Measurements from ENCODE around the gene PLCG1. TPM values are rescaled to one million over a fixed set of nuclear protein-coding genes. Genes with fewer than 3 reads are reported as not detected.

Gene PLCG1
- total RNA-seq, 4 donors from 2014 or later: 54.0 to 188 (median 91.5) TPM

DNA sequence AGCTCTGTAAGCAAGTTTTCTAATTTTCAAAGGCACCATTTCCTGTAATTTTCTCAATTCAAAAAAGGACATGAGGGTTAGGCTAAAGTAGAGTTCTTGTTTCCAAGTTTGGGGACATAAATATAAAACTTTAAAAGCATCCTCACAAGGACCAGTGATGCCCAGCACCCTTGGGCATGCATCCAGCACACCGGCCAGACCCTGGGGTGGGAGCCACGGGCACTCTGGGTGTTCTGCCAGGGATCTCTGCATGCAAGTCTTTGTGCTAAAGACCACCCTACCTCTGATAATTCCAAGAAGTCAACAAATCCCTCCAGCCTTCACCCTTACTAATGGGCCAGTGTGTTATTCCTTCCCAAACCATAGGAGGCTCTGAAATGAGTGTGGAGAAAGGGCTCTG, 46.5 kb downstream of the PLCG1 start:
- no peak for DNase-seq (ENCODE audit: low spot score in 2 of 2)
- H3K27ac ChIP-seq: no peak overlapping the region
- H3K27me3 ChIP-seq: no peaks in the 10 kb centered on the region
- WGBS: 85% methylated on average over 2 of the region's 2 CpGs
- peaks cover 11% of the 10 kb centered on the region for H3K36me3 ChIP-seq
- no peak overlapping the region for H3K4me3 ChIP-seq
- TF ChIP-seq POLR2A (IDR thresholded peaks at IDR 0.05) (no peak), POLR2AphosphoS5 (IDR thresholded peaks at IDR 0.05) (no peak)
- no peaks in the 10 kb centered on the region for H3K9me3 ChIP-seq
- peaks cover 7% of the 10 kb centered on the region for H3K4me1 ChIP-seq

GRCh38 chr20:41185013-41185757, 47.8 kb downstream of the PLCG1 start:
- Histone ChIP-seq H3K27me3 (no peaks in the 10 kb centered on the region), H3K9me3 (peaks cover 4% of the 10 kb centered on the region), H3K4me1 (peaks cover 3% of the 10 kb centered on the region), H3K36me3 (peaks cover 10% of the 10 kb centered on the region), H3K27ac (no peak overlapping the region), H3K4me3 (no peak overlapping the region)
- TF ChIP-seq POLR2A (IDR thresholded peaks at IDR 0.05): no peak
- TF ChIP-seq POLR2AphosphoS5 (IDR thresholded peaks at IDR 0.05): no peak
- no peak for TF ChIP-seq EP300 (IDR thresholded peaks at IDR 0.05)
- TF ChIP-seq CTCF (IDR thresholded peaks at IDR 0.05): no peak
- no peak for DNase-seq (ENCODE audit: low spot score in 2 of 2)
- WGBS: 85% methylated on average over 11 of the region's 11 CpGs

DNA sequence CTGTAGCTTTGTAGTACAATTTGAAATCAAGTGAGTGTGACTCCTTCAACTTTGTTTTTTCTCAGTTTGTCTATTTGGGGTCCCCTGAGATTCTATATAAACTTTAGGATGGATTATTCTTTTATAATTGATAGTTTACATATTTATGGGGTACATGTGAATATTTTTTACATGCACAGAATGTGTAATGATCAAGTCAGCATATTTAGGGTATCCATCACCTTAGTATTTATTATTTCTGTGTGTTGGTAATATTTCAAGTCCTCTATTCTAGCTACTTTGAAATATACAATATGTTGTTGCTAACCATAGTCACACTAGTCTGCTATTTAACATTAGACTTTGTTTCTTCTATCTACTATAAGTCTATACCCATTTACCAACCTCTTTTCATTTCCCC, 50.3 kb downstream of the PLCG1 start:
- no peak for DNase-seq (ENCODE audit: low spot score in 2 of 2)
- Histone ChIP-seq H3K27me3 (no peaks in the 10 kb centered on the region), H3K36me3 (peaks cover 15% of the 10 kb centered on the region), H3K27ac (no peak overlapping the region), H3K4me3 (no peak overlapping the region), H3K4me1 (peaks cover 3% of the 10 kb centered on the region), H3K9me3 (peaks cover 10% of the 10 kb centered on the region)
- TF ChIP-seq POLR2A (IDR thresholded peaks at IDR 0.05): no peak
- TF ChIP-seq POLR2AphosphoS5 (IDR thresholded peaks at IDR 0.05): no peak
- TF ChIP-seq EP300 (IDR thresholded peaks at IDR 0.05): no peak

DNA sequence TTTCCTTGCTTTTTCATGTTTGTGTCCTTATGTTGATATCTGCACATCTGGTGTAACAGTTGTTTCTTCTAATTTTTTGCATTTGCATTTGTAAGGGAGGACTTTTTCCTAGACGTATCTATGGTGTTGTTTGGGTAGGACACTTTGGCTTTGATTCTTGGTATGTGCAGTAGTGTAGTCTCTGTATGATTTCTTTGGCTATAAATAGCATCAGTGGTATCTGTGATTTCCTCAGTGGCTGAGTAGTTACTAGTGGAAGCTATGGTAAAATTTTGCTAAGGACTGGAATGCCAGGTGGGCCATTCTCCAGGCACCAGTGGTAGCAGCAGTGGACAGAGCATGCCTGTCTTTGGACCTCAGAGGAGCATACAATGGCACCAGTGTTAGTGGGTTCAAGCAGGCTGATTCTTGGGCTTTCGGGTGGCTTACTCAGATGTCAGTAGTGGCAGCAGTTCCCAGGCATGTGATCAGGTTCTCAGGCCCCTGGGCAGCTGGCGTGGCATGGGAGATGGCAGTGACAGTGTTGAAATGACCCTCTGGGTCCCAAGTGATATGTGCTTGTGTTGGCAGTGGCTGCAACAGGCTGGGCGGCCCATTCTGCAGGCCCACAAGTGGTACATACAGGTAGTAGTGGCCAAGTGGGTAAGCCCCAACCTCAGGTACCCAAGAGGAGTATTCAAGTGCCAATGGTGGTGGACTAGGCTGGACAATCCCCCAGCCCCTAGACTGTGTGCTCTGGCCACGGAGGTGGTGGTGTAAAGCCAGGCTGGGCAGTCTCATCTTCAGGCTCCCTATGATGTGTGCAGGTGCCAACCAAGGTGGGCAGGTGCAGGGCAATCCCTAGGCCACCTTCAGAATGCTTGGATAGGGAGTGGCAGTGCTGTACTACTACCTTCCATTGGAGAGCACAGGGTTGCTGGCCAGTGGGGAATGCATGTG, 54.5 kb downstream of the PLCG1 start:
- DNase-seq (ENCODE audit: low spot score in 2 of 2): no peak
- Histone ChIP-seq H3K27ac (no peak overlapping the region), H3K27me3 (no peaks in the 10 kb centered on the region), H3K9me3 (peaks cover 10% of the 10 kb centered on the region), H3K4me3 (no peak overlapping the region), H3K4me1 (no peaks in the 10 kb centered on the region), H3K36me3 (peaks cover 11% of the 10 kb centered on the region)
- TF ChIP-seq POLR2AphosphoS5 (IDR thresholded peaks at IDR 0.05) (no peak), POLR2A (IDR thresholded peaks at IDR 0.05) (no peak), EP300 (IDR thresholded peaks at IDR 0.05) (no peak), CTCF (IDR thresholded peaks at IDR 0.05) (no peak)
- WGBS: 93% methylated on average over 3 of the region's 5 CpGs

DNA sequence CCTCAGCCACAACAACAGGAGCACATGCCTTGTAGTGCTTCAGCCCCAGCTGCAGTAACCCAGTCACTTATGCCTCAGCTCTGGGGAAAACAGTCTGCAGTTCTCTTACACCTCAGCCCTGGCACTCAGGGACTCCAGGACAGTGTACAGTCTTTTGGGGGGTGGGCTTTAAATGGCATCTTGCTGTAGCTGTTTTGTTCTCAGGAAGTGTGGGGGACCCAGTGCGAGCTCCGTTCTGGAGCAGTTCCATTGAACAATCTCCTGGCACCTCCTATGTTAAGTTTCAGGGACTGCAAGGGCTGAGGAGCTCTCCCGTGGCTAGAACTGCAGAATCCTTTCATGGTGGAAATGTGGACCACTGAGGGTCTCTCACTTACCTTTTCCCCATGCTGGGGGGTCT, 55.2 kb downstream of the PLCG1 start:
- 100% methylated on average over 1 of the region's 3 CpGs for WGBS
- H3K36me3 ChIP-seq: peaks cover 11% of the 10 kb centered on the region
- no peak overlapping the region for H3K27ac ChIP-seq
- H3K4me1 ChIP-seq: no peaks in the 10 kb centered on the region
- no peak for DNase-seq (ENCODE audit: low spot score in 2 of 2)
- no peaks in the 10 kb centered on the region for H3K27me3 ChIP-seq
- peaks cover 10% of the 10 kb centered on the region for H3K9me3 ChIP-seq
- H3K4me3 ChIP-seq: no peak overlapping the region
- no peak for TF ChIP-seq POLR2AphosphoS5 (IDR thresholded peaks at IDR 0.05)
- TF ChIP-seq CTCF (IDR thresholded peaks at IDR 0.05): no peak
- no peak for TF ChIP-seq POLR2A (IDR thresholded peaks at IDR 0.05)
- no peak for TF ChIP-seq EP300 (IDR thresholded peaks at IDR 0.05)

- H3K36me3 ChIP-seq: peaks cover 14% of the 10 kb centered on the region
- no peaks in the 10 kb centered on the region for H3K27me3 ChIP-seq
- TF ChIP-seq POLR2AphosphoS5 (IDR thresholded peaks at IDR 0.05) (no peak), POLR2A (IDR thresholded peaks at IDR 0.05) (no peak), CTCF (IDR thresholded peaks at IDR 0.05) (no peak), EP300 (IDR thresholded peaks at IDR 0.05) (no peak)
- 100% methylated on average over 1 of the region's 1 CpG for WGBS
- DNase-seq (ENCODE audit: low spot score in 2 of 2): no peak
- H3K9me3 ChIP-seq: peaks cover 7% of the 10 kb centered on the region
- no peak overlapping the region for H3K27ac ChIP-seq
- H3K4me1 ChIP-seq: no peaks in the 10 kb centered on the region
- H3K4me3 ChIP-seq: no peak overlapping the region
Observed at GRCh38 chr20:41196653-41197225, 59.4 kb downstream of the PLCG1 start.

All from suprapubic skin (tissue), 4 donors.